Measurements from ENCODE around the gene AHCY. TPM values are rescaled to one million over a fixed set of nuclear protein-coding genes. Genes with fewer than 3 reads are reported as not detected.
A peak's percentile ranks its signal among the peaks of the same experiment; 100 is the strongest.
"Not testable (repeated sequence)": the region's sequence is repeated elsewhere in the genome, so short reads cannot be mapped to it uniquely, and the experiment has no call there.

The AHCY gene
- total RNA-seq, 1 donor = 88.3 TPM

GRCh38 chr20:34300809-34301586, 2.2 kb downstream of the AHCY start:
- H3K4me3 ChIP-seq (ENCODE audit: low read depth, low read length) = no peak overlapping the region
- no peak for DNase-seq (ENCODE audit: low read depth)
- TF ChIP-seq CTCF (IDR thresholded peaks at IDR 0.05; ENCODE audit: insufficient read depth, low read length) = no peak

GRCh38 chr20:34300256-34300806, 2.8 kb downstream of the AHCY start:
- DNase-seq (ENCODE audit: low read depth) = no peak
- H3K4me3 ChIP-seq (ENCODE audit: low read depth, low read length) = no peak overlapping the region
- no peak for TF ChIP-seq CTCF (IDR thresholded peaks at IDR 0.05; ENCODE audit: insufficient read depth, low read length)

GRCh38 chr20:34299556-34300255, 3.4 kb downstream of the AHCY start:
- TF ChIP-seq CTCF (IDR thresholded peaks at IDR 0.05; ENCODE audit: insufficient read depth, low read length) = no peak
- H3K4me3 ChIP-seq (ENCODE audit: low read depth, low read length) = no peak overlapping the region
- DNase-seq (ENCODE audit: low read depth) = no peak

GRCh38 chr20:34298294-34298784, 4.8 kb downstream of the AHCY start:
- H3K4me3 ChIP-seq (ENCODE audit: low read depth, low read length); DNase-seq (ENCODE audit: low read depth): not testable (repeated sequence)
- peak; percentile 10 for TF ChIP-seq CTCF (IDR thresholded peaks at IDR 0.05; ENCODE audit: insufficient read depth, low read length)

- DNase-seq (ENCODE audit: low read depth) = no peak
- TF ChIP-seq CTCF (IDR thresholded peaks at IDR 0.05; ENCODE audit: insufficient read depth, low read length) = no peak
- no peak overlapping the region for H3K4me3 ChIP-seq (ENCODE audit: low read depth, low read length)
Observed at GRCh38 chr20:34296468-34296867, 6.7 kb downstream of the AHCY start.

- no peak for TF ChIP-seq CTCF (IDR thresholded peaks at IDR 0.05; ENCODE audit: insufficient read depth, low read length)
- DNase-seq (ENCODE audit: low read depth) = no peak
- H3K4me3 ChIP-seq (ENCODE audit: low read depth, low read length) = no peak overlapping the region
Observed at GRCh38 chr20:34295284-34295683, 7.9 kb downstream of the AHCY start.
